Peyer's patch (tissue), 4 donors: ENCODE results near the gene MAPK1.

Experiments used
- CTCF ChIP-seq, 6 experiments: fragments of 450-650 bp in 4 of 6; fragments of 200-600 bp in 2 of 6; sonication (generic) in 1 of 6; IDR thresholded peaks; one replicate each; pipeline ENCODE4 v1.5.1; 2017 to 2019; ENCODE audit warnings: antibody characterized with exemption in 6 of 6, mild to moderate bottlenecking in 3 of 6, moderate library complexity in 1 of 6
- POLR2A ChIP-seq, 2 donors: fragments of 450-650 bp; IDR thresholded peaks; one replicate each; pipeline ENCODE4 v1.5.1; 2017; ENCODE audit warnings: antibody characterized with exemption in 2 of 2, mild to moderate bottlenecking in 2 of 2, moderate library complexity in 2 of 2

GRCh38 chr22:21800552-21801303, 66.7 kb downstream of the MAPK1 start:
- TF ChIP-seq POLR2A (IDR thresholded peaks at IDR 0.05) = no peak
- TF ChIP-seq CTCF (IDR thresholded peaks at IDR 0.05) = no peak
